OCI-LY7 (cell line): Measurements from ENCODE around the gene LRG1. TPM values are rescaled to one million over a fixed set of nuclear protein-coding genes. Genes with fewer than 3 reads are reported as not detected.

Experiments
- BruUV-seq: library from RNA; stranded (reverse); fragments of 400-500 nt; replicated peaks from 2 replicates; lab custom pipeline; 2021; lab: Mats Ljungman, UMichigan
- CTCF ChIA-PET: fragments of 300-600 bp; sonication (Branson Sonifier 250); formaldehyde crosslinking; loops from one replicate; lab custom pipeline; 2022; ENCODE audit warnings: antibody characterized with exemption; ENCODE audit not compliant: unreplicated experiment; lab: Charles Lee
- POLR2A ChIA-PET: fragments of 300-600 bp; sonication (Branson Sonifier 250); formaldehyde crosslinking; loops from one replicate; lab custom pipeline; 2022; ENCODE audit warnings: antibody characterized with exemption; lab: Charles Lee
- DNase-seq: peaks from one replicate; pipeline ENCODE4 v3.0.0-alpha.2; 2015; ENCODE audit warnings: low spot score
- H2AFZ ChIP-seq: fragments of 200-600 bp; sonication (generic), shearing (Covaris generic); 2 replicates; pipeline ENCODE4 v1.6.1; 2014; ENCODE audit warnings: mild to moderate bottlenecking, antibody characterized with exemption, low read length, moderate library complexity
- H3K27ac ChIP-seq: fragments of 200-600 bp; sonication (generic); 2 replicates; pipeline ENCODE4 v1.5.1; 2014; ENCODE audit warnings: mixed run types, low read depth, mild to moderate bottlenecking, moderate library complexity, low read length, inconsistent platforms; ENCODE audit not compliant: poor library complexity, severe bottlenecking
- H3K36me3 ChIP-seq: fragments of 200-600 bp; sonication (generic); 2 replicates; pipeline ENCODE4 v1.6.1; 2014; ENCODE audit warnings: mild to moderate bottlenecking, antibody characterized with exemption, low read length, moderate library complexity, mixed read lengths; ENCODE audit not compliant: insufficient read depth
- H3K4me1 ChIP-seq: fragments of 200-600 bp; sonication (generic); 2 replicates; pipeline ENCODE4 v1.5.1; 2014; ENCODE audit warnings: mild to moderate bottlenecking, low read length; ENCODE audit not compliant: insufficient read depth, poor library complexity, severe bottlenecking
- H3K4me2 ChIP-seq: fragments of 200-600 bp; sonication (generic); 2 replicates; pipeline ENCODE4 v1.6.1; 2014; ENCODE audit warnings: mild to moderate bottlenecking, low read length
- H3K4me3 ChIP-seq: fragments of 200-600 bp; sonication (generic); 2 replicates; pipeline ENCODE4 v1.5.1; 2014; ENCODE audit warnings: mild to moderate bottlenecking, low read depth, low read length; ENCODE audit not compliant: poor library complexity, severe bottlenecking
- H3K79me2 ChIP-seq: fragments of 200-600 bp; sonication (generic); 2 replicates; pipeline ENCODE4 v1.6.1; 2016; ENCODE audit warnings: low read depth, mild to moderate bottlenecking, low read length, moderate library complexity, mixed read lengths; ENCODE audit not compliant: insufficient read depth
- H3K9me2 ChIP-seq: fragments of 200-600 bp; sonication (generic); 2 replicates; pipeline ENCODE4 v1.6.1; 2016; ENCODE audit warnings: mild to moderate bottlenecking, low read length, mixed read lengths; ENCODE audit not compliant: insufficient read depth
- H3K9me3 ChIP-seq: fragments of 200-600 bp; sonication (generic); 2 replicates; pipeline ENCODE4 v1.6.1; 2014; ENCODE audit warnings: mild to moderate bottlenecking, mixed run types, low read length, mixed read lengths
- H4K20me1 ChIP-seq: fragments of 200-600 bp; sonication (generic); 2 replicates; pipeline ENCODE4 v1.6.1; 2014; ENCODE audit warnings: mild to moderate bottlenecking, antibody characterized with exemption, low read length, moderate library complexity, mixed read lengths; ENCODE audit not compliant: insufficient read depth
- CTCF ChIP-seq: fragments of 200-600 bp; sonication (generic); conservative IDR thresholded peaks from 2 replicates; pipeline ENCODE4 v1.5.1; 2014; ENCODE audit warnings: mild to moderate bottlenecking, antibody characterized with exemption, low read length, moderate library complexity, mixed read lengths
- EZH2phosphoT487 ChIP-seq: fragments of 200-600 bp; sonication (generic); IDR thresholded peaks from 2 replicates; pipeline ENCODE4 v1.6.1; 2018; ENCODE audit warnings: low read depth, borderline replicate concordance, mild to moderate bottlenecking, mixed run types, antibody characterized with exemption, low read length, moderate library complexity, mixed read lengths
- intact Hi-C: fragments of 100-400 bp; cut with micrococcal nuclease; formaldehyde crosslinking; loops from one replicate; pipeline ENCODE4 v1.10.0; 2022; ENCODE audit not compliant: unreplicated experiment
- total RNA-seq, 2 experiments: library from RNA; depleted of rRNA in 1 of 2; stranded (reverse); fragments of >200 nt in 1 of 2; shearing (Covaris generic) in 1 of 2; gene quantifications; 2 replicates each; pipeline ENCODE4 v1.2.3, GENCODE V29; 2014 to 2022

Gene LRG1
- total RNA-seq, 2 experiments from 2014 or later = 1.6 to 1.9 TPM

GRCh38 chr19:4550018-4550417 is 10.2 kb upstream of the LRG1 start:
- Histone ChIP-seq H4K20me1 (no peaks in the 10 kb centered on the region), H3K27ac (no peak overlapping the region), H3K4me2 (no peak overlapping the region), H2AFZ (no peak overlapping the region), H3K9me2 (no peaks in the 10 kb centered on the region), H3K4me3 (no peak overlapping the region), H3K4me1 (no peaks in the 10 kb centered on the region), H3K9me3 (no peaks in the 10 kb centered on the region), H3K36me3 (no peaks in the 10 kb centered on the region), H3K79me2 (no peaks in the 10 kb centered on the region)
- ChIA-PET POLR2A (no interaction called here), CTCF (interaction anchor here (0.5 kb wide), 1 partner anchor 15 kb away, joined by 3 read pairs; the partner anchor contains the start of gene PLIN5)
- no TSS peak for BruUV-seq
- DNase-seq = no peak
- intact Hi-C loops = no loop called here
- TF ChIP-seq CTCF (no peak), EZH2phosphoT487 (no peak)

GRCh38 chr19:4548238-4548584 is 8.4 kb upstream of the LRG1 start:
- POLR2A ChIA-PET = no interaction called here
- CTCF ChIA-PET = no interaction called here

More at GRCh38 chr19:4548238-4548584, 8.4 kb upstream of the LRG1 start:
- Histone ChIP-seq H3K4me3 (no peak overlapping the region), H3K9me2 (no peaks in the 10 kb centered on the region), H3K9me3 (no peaks in the 10 kb centered on the region), H4K20me1 (no peaks in the 10 kb centered on the region), H3K27ac (no peak overlapping the region), H3K36me3 (no peaks in the 10 kb centered on the region), H3K79me2 (no peaks in the 10 kb centered on the region), H2AFZ (no peak overlapping the region), H3K4me2 (no peak overlapping the region), H3K4me1 (no peaks in the 10 kb centered on the region)
- TF ChIP-seq EZH2phosphoT487 (no peak), CTCF (no peak)
- intact Hi-C loops = no loop called here
- no peak for DNase-seq
- no TSS peak for BruUV-seq
